K562 (cell line): ENCODE measurements around the gene ADGRA1. TPM values are rescaled to one million over a fixed set of nuclear protein-coding genes. Genes with fewer than 3 reads are reported as not detected.

Experiments used
- ATAC-seq: fragments of 200-7000 bp; cut with Tn5 transposase; 3 replicates; pipeline ENCODE4 v1.9.1; 2020; ENCODE audit warnings: moderate library complexity
- BruUV-seq: library from RNA; stranded (reverse); fragments of 400-500 nt; replicated peaks from 2 replicates; lab custom pipeline; 2021; lab: Mats Ljungman, UMichigan
- CTCF ChIA-PET: fragments of 300-600 bp; formaldehyde crosslinking; extraction: SDS; loops from one replicate; lab custom pipeline; 2021; ENCODE audit warnings: low intra/inter-chr PET ratio; lab: Yijun Ruan, JAX
- POLR2A ChIA-PET: fragments of 300-600, 350-650 bp; sonication (Branson Sonifier 250); formaldehyde crosslinking; extraction: SDS; loops from one replicate; lab custom pipeline; 2021; ENCODE audit warnings: antibody characterized with exemption, inconsistent platforms; lab: Yijun Ruan, JAX
- DNase-seq, 4 experiments: peaks; one replicate each; pipeline versions ENCODE4 v3.0.0 to v3.0.0-alpha.2; 2011 to 2018; ENCODE audit warnings: low spot score in 3 of 4, mixed read lengths in 3 of 4; ENCODE audit errors: extremely low read depth in 1 of 4
- FAIRE-seq: peaks from 2 replicates; lab custom pipeline; 2011; peaks lifted over from hg19 to GRCh38; lab: Jason Lieb, UNC
- H2AFZ ChIP-seq: 2 replicates; pipeline ENCODE4 v1.6.0; 2011; ENCODE audit warnings: low read depth, low read length, control low read depth, inconsistent platforms
- H3K27ac ChIP-seq: fragments of 200-600 bp; 3 replicates; pipeline ENCODE4 v1.8.0; 2011; ENCODE audit warnings: low read depth, mild to moderate bottlenecking, control low read depth, inconsistent platforms, low read length, moderate library complexity, mixed read lengths; ENCODE audit errors: extremely low read depth
- H3K27me3 ChIP-seq, 2 experiments: fragments of 300-600 bp in 1 of 2; 2 replicates in 1 of 2; 3 replicates in 1 of 2; pipeline versions ENCODE4 v1.6.0 to v1.8.0; 2011; ENCODE audit warnings: inconsistent platforms in 2 of 2, low read length in 2 of 2, mild to moderate bottlenecking in 1 of 2, mixed read lengths in 1 of 2, moderate library complexity in 1 of 2; ENCODE audit not compliant: control insufficient read depth in 2 of 2, insufficient read depth in 2 of 2
- H3K36me3 ChIP-seq: fragments of 300-600 bp; 3 replicates; pipeline ENCODE4 v1.8.0; 2011; ENCODE audit warnings: mild to moderate bottlenecking, low read length, inconsistent platforms; ENCODE audit not compliant: control insufficient read depth, insufficient read depth
- H3K4me1 ChIP-seq, 2 experiments: fragments of 200-600 bp in 1 of 2; replicated peaks in 1 of 2; 2 replicates in 1 of 2; 3 replicates in 1 of 2; pipeline versions ENCODE4 v1.5.1 to v1.8.0; 2011; ENCODE audit warnings: inconsistent platforms in 2 of 2, low read length in 2 of 2, mild to moderate bottlenecking in 1 of 2, mixed read lengths in 1 of 2, moderate library complexity in 1 of 2; ENCODE audit not compliant: control insufficient read depth in 2 of 2, insufficient read depth in 2 of 2
- H3K4me2 ChIP-seq: 2 replicates; pipeline ENCODE4 v1.6.1; 2011; ENCODE audit warnings: low read length, control low read depth, inconsistent platforms, mixed read lengths; ENCODE audit not compliant: insufficient read depth
- H3K4me3 ChIP-seq: fragments of 200-600 bp; sonication (generic), shearing (Covaris generic); 2 replicates; pipeline ENCODE4 v1.5.1; 2016; ENCODE audit warnings: control low read depth, inconsistent platforms
- H3K79me2 ChIP-seq: fragments of 200-600 bp; 3 replicates; pipeline ENCODE4 v1.8.0; 2011; ENCODE audit warnings: low read length, inconsistent platforms; ENCODE audit not compliant: control insufficient read depth, insufficient read depth
- H3K9ac ChIP-seq, 2 experiments: 2 replicates each; pipeline versions ENCODE4 v1.6.0 to v1.6.1; 2011; ENCODE audit warnings: low read depth in 2 of 2, low read length in 2 of 2, control low read depth in 1 of 2, inconsistent platforms in 1 of 2, mild to moderate bottlenecking in 1 of 2, mixed read lengths in 1 of 2; ENCODE audit not compliant: insufficient read depth in 1 of 2
- H3K9me1 ChIP-seq: one replicate; pipeline ENCODE4 v1.6.0; 2011; ENCODE audit warnings: inconsistent platforms, mild to moderate bottlenecking, low read length, moderate library complexity; ENCODE audit not compliant: control insufficient read depth, insufficient read depth
- H3K9me3 ChIP-seq: replicated peaks from 2 replicates; pipeline ENCODE4 v1.5.1; 2011; ENCODE audit warnings: low read depth, low read length, inconsistent platforms; ENCODE audit not compliant: control insufficient read depth, insufficient read depth
- H4K20me1 ChIP-seq: replicated peaks from 2 replicates; pipeline ENCODE4 v1.6.1; 2011; ENCODE audit warnings: low read length, inconsistent platforms, mixed read lengths; ENCODE audit not compliant: control insufficient read depth, insufficient read depth
- ARID1B ChIP-seq: fragments of 450-650 bp; IDR thresholded peaks from 2 replicates; pipeline ENCODE4 v1.6.1; 2016; ENCODE audit warnings: antibody characterized with exemption, mild to moderate bottlenecking, inconsistent platforms
- CHD1 ChIP-seq: fragments of 200-600 bp; sonication (generic); IDR thresholded peaks from one replicate; pipeline ENCODE4 v1.6.1; 2012; ENCODE audit warnings: mild to moderate bottlenecking, moderate library complexity, low read length, inconsistent platforms
- EP400 ChIP-seq: fragments of 450-650 bp; IDR thresholded peaks from 2 replicates; pipeline ENCODE4 v1.6.1; 2017; ENCODE audit warnings: antibody characterized with exemption, mild to moderate bottlenecking, moderate library complexity
- HMG20A ChIP-seq: fragments of 450-650 bp; formaldehyde crosslinking; conservative IDR thresholded peaks from 2 replicates; pipeline ENCODE4 v1.4.0; 2020; ENCODE audit warnings: mild to moderate bottlenecking, mixed read lengths
- HMG20B ChIP-seq: fragments of 250-450 bp; sonication (Bioruptor Pico); IDR thresholded peaks from 2 replicates; pipeline ENCODE4 v1.5.0; 2021; ENCODE audit warnings: mild to moderate bottlenecking
- KHSRP ChIP-seq: fragments of 450-650 bp; IDR thresholded peaks from 2 replicates; pipeline ENCODE4 v1.6.1; 2017
- MAFG ChIP-seq: fragments of 450-650 bp; conservative IDR thresholded peaks from 2 replicates; pipeline ENCODE4 v1.6.1; 2016; ENCODE audit warnings: missing genetic modification characterization, missing compliant biosample characterization
- MCM2 ChIP-seq: fragments of 450-650 bp; IDR thresholded peaks from 2 replicates; pipeline ENCODE4 v1.6.1; 2017; ENCODE audit warnings: low read depth, mild to moderate bottlenecking
- NCOA1 ChIP-seq: fragments of 450-650 bp; IDR thresholded peaks from 2 replicates; pipeline ENCODE4 v1.6.1; 2016; ENCODE audit warnings: low read depth
- NELFE ChIP-seq: IDR thresholded peaks from 2 replicates; pipeline ENCODE4 v1.6.1; 2011; ENCODE audit warnings: mild to moderate bottlenecking; ENCODE audit not compliant: insufficient read depth, insufficient read length
- PHB ChIP-seq: fragments of 250-450 bp; sonication (Bioruptor Pico); IDR thresholded peaks from 2 replicates; pipeline ENCODE4 v1.5.0; 2021
- PHTF2 ChIP-seq: fragments of 250-450 bp; sonication (Bioruptor Pico); IDR thresholded peaks from 2 replicates; pipeline ENCODE4 v1.5.0; 2021; ENCODE audit warnings: mild to moderate bottlenecking
- SIRT6 ChIP-seq: IDR thresholded peaks from one replicate; pipeline ENCODE4 v1.6.1; 2012; ENCODE audit warnings: low read depth, mild to moderate bottlenecking, control low read depth, inconsistent platforms, low read length, moderate library complexity
- TCF7 ChIP-seq: sonication (generic); IDR thresholded peaks from 2 replicates; pipeline ENCODE4 v1.6.1; 2016; ENCODE audit warnings: antibody characterized with exemption, borderline replicate concordance
- TOE1 ChIP-seq, 2 experiments: fragments of 450-650 bp in 1 of 2; sonication (generic) in 1 of 2; formaldehyde crosslinking in 1 of 2; IDR thresholded peaks; 2 replicates each; pipeline versions ENCODE4 v1.7.1 to v1.8.0; 2016 to 2022; ENCODE audit warnings: borderline replicate concordance in 2 of 2, mild to moderate bottlenecking in 2 of 2, antibody characterized with exemption in 1 of 2, inconsistent platforms in 1 of 2, low read depth in 1 of 2, missing genetic modification reagents in 1 of 2, moderate library complexity in 1 of 2
- WGBS: fragments of 100-300 bp; shearing (Covaris generic); methylation state at CpG from one replicate; pipeline ENCODE4 v1.1.6; 2016; ENCODE audit warnings: low coverage, mixed read lengths; ENCODE audit not compliant: insufficient coverage; ENCODE audit errors: missing lambda C conversion rate; 5-methylcytosine and 5-hydroxymethylcytosine counted together
- in situ Hi-C: fragments of 300-500 bp; cut with MboI; formaldehyde crosslinking; loops from 4 replicates; pipeline ENCODE4 v1.15.0; 2018; ENCODE audit warnings: inconsistent platforms, mixed read lengths
- intact Hi-C: fragments of 100-400 bp; cut with micrococcal nuclease; formaldehyde crosslinking; loops from 2 replicates; pipeline ENCODE4 v1.14.2; 2022
- polyA plus RNA-seq, 8 experiments: library from polyadenylated mRNA; depleted of rRNA in 4 of 8; stranded (reverse) in 5 of 8; unstranded in 3 of 8; fragments of >200 nt; fragmentation: Nextera tagmentation in 2 of 8; fragmentation: Illumina TruSeq in 1 of 8; extraction: Ambion mirVana in 2 of 8; extraction: Trizol in 1 of 8; gene quantifications; 2 replicates each; pipeline versions ENCODE4 v1.2.1 to v1.2.3, GENCODE V29; 2011 to 2014; ENCODE audit warnings: inconsistent platforms in 1 of 8, missing spikeins in 1 of 8
- total RNA-seq, 7 experiments: library from RNA; depleted of rRNA in 6 of 7; stranded (reverse); fragments of >200 nt in 6 of 7; fragmentation: Illumina TruSeq in 2 of 7; extraction: Trizol in 2 of 7; gene quantifications; 2 replicates each; pipeline versions ENCODE4 v1.2.1 to v1.2.3, GENCODE V29; 2011 to 2021; ENCODE audit warnings: low replicate concordance in 1 of 7
- TF ChIP-seq, protein P1 (sequence below): fragments of 250-450 bp; sonication (Bioruptor Pico); IDR thresholded peaks from 2 replicates; pipeline ENCODE4 v1.5.0; 2021
- TF ChIP-seq, protein P2 (sequence below): fragments of 450-650 bp; formaldehyde crosslinking; IDR thresholded peaks from 2 replicates; pipeline ENCODE4 v1.4.0; 2020; ENCODE audit warnings: mild to moderate bottlenecking, moderate library complexity
- TF ChIP-seq, protein P3 (sequence below): fragments of 450-650 bp; IDR thresholded peaks from 2 replicates; pipeline ENCODE4 v1.6.1; 2016; ENCODE audit warnings: mild to moderate bottlenecking
- TF ChIP-seq, protein P4 (sequence below): fragments of 250-450 bp; sonication (Bioruptor Pico); IDR thresholded peaks from 2 replicates; pipeline ENCODE4 v1.8.0; 2021; ENCODE audit warnings: moderate library complexity, mild to moderate bottlenecking, inconsistent platforms

ADGRA1 gene
- total and polyA plus RNA-seq, 9 of the 15 experiments (the other 6 are each of a cell fraction or from before 2014, with no cell fraction given) = not detected

DNA sequence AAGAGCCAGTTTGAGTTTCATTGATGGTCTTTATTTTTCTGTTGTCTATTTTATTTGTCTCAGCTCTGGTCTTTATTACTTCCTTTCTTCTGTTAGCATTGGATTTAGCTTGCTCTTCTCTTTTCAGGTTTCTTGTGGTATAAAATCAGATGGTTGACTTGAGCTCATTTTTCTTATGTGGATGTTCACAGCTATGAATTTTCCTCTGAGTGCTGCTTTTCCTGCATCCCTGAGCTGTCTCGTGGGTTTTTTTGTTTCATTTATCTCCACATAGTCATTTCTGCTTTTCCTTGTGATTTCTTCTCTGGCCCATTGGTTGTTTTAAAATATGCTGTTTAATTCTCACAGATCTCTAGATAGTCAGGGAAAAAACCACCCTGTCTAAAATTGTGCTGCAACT is 19.7 kb downstream of the ADGRA1 start:
- Histone ChIP-seq H3K27ac (no peak overlapping the region), H4K20me1 (no peaks in the 10 kb centered on the region), H2AFZ (no peak overlapping the region), H3K9ac (no peak overlapping the region), H3K4me2 (no peak overlapping the region), H3K9me3 (no peaks in the 10 kb centered on the region), H3K4me3 (no peak overlapping the region), H3K79me2 (no peaks in the 10 kb centered on the region), H3K36me3 (no peaks in the 10 kb centered on the region), H3K9me1 (no peaks in the 10 kb centered on the region), H3K27me3 (peaks cover 3 to 32% of the 10 kb centered on the region in 2 experiments; a peak in 3 of 5 replicates), H3K4me1 (peaks cover 0 to 22% of the 10 kb centered on the region in 2 experiments; a peak in 2 of 5 replicates)
- no peak for ATAC-seq
- WGBS = 0% methylated on average over 1 of the region's 1 CpG
- TF ChIP-seq EP400 = no peak
- TF ChIP-seq TCF7 = no peak
- no peak for TF ChIP-seq HMG20B
- no peak for TF ChIP-seq MAFG (tag)
- no peak for TF ChIP-seq ARID1B
- no peak for TF ChIP-seq NELFE
- TF ChIP-seq PHB = no peak
- TF ChIP-seq, protein P1, sequence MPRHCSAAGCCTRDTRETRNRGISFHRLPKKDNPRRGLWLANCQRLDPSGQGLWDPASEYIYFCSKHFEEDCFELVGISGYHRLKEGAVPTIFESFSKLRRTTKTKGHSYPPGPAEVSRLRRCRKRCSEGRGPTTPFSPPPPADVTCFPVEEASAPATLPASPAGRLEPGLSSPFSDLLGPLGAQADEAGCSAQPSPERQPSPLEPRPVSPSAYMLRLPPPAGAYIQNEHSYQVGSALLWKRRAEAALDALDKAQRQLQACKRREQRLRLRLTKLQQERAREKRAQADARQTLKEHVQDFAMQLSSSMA (CRISPR knock-in tag) = no peak
- TF ChIP-seq, protein P2, sequence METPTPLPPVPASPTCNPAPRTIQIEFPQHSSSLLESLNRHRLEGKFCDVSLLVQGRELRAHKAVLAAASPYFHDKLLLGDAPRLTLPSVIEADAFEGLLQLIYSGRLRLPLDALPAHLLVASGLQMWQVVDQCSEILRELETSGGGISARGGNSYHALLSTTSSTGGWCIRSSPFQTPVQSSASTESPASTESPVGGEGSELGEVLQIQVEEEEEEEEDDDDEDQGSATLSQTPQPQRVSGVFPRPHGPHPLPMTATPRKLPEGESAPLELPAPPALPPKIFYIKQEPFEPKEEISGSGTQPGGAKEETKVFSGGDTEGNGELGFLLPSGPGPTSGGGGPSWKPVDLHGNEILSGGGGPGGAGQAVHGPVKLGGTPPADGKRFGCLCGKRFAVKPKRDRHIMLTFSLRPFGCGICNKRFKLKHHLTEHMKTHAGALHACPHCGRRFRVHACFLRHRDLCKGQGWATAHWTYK = no peak
- TF ChIP-seq KHSRP = no peak
- no peak for TF ChIP-seq CHD1
- TF ChIP-seq MCM2 = no peak
- no peak for TF ChIP-seq NCOA1
- TF ChIP-seq, protein P3, sequence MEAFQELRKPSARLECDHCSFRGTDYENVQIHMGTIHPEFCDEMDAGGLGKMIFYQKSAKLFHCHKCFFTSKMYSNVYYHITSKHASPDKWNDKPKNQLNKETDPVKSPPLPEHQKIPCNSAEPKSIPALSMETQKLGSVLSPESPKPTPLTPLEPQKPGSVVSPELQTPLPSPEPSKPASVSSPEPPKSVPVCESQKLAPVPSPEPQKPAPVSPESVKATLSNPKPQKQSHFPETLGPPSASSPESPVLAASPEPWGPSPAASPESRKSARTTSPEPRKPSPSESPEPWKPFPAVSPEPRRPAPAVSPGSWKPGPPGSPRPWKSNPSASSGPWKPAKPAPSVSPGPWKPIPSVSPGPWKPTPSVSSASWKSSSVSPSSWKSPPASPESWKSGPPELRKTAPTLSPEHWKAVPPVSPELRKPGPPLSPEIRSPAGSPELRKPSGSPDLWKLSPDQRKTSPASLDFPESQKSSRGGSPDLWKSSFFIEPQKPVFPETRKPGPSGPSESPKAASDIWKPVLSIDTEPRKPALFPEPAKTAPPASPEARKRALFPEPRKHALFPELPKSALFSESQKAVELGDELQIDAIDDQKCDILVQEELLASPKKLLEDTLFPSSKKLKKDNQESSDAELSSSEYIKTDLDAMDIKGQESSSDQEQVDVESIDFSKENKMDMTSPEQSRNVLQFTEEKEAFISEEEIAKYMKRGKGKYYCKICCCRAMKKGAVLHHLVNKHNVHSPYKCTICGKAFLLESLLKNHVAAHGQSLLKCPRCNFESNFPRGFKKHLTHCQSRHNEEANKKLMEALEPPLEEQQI = no peak
- no peak for TF ChIP-seq HMG20A (CRISPR knock-in tag)
- TF ChIP-seq PHTF2 (CRISPR knock-in tag) = no peak
- TF ChIP-seq SIRT6 = no peak
- TF ChIP-seq, protein P4, sequence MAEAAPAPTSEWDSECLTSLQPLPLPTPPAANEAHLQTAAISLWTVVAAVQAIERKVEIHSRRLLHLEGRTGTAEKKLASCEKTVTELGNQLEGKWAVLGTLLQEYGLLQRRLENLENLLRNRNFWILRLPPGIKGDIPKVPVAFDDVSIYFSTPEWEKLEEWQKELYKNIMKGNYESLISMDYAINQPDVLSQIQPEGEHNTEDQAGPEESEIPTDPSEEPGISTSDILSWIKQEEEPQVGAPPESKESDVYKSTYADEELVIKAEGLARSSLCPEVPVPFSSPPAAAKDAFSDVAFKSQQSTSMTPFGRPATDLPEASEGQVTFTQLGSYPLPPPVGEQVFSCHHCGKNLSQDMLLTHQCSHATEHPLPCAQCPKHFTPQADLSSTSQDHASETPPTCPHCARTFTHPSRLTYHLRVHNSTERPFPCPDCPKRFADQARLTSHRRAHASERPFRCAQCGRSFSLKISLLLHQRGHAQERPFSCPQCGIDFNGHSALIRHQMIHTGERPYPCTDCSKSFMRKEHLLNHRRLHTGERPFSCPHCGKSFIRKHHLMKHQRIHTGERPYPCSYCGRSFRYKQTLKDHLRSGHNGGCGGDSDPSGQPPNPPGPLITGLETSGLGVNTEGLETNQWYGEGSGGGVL (CRISPR knock-in tag) = no peak
- TF ChIP-seq TOE1 (IDR thresholded peaks at IDR 0.05; ENCODE audit: borderline replicate concordance) = no peak
- no peak for TF ChIP-seq TOE1 (CRISPR knock-in tag; IDR thresholded peaks at IDR 0.05; ENCODE audit: borderline replicate concordance, low read depth)
- CTCF ChIA-PET = no interaction called here
- intact Hi-C loops (no loop called here), in situ Hi-C loops (loop anchor here (25.0 kb wide), 1 partner anchor 445 kb away; no protein-coding TSS in a partner anchor)
- no peak for DNase-seq
- BruUV-seq = no TSS peak
- POLR2A ChIA-PET = no interaction called here
- no peak for FAIRE-seq
